Right atrium auricular region (tissue), 2 donors: ENCODE measurements around the gene CAPN1. TPM values are rescaled to one million over a fixed set of nuclear protein-coding genes. Genes with fewer than 3 reads are reported as not detected.
"Not testable (repeated sequence)": the region's sequence is repeated elsewhere in the genome, so short reads cannot be mapped to it uniquely, and the experiment has no call there.

ENCODE experiments used
- DNase-seq: peaks from one replicate; pipeline ENCODE4 v3.0.0-alpha.2; 2019; ENCODE audit warnings: low spot score
- H3K27ac ChIP-seq, 2 donors: fragments of 200-600 bp; sonication (generic); 1 replicate in 1 of 2; 2 replicates in 1 of 2; pipeline ENCODE4 v1.5.1; 2016 to 2019
- H3K27me3 ChIP-seq, 2 donors: fragments of 200-600 bp; sonication (generic); one replicate each; pipeline versions ENCODE4 v1.5.1 to v1.6.0; 2017 to 2019
- H3K36me3 ChIP-seq: fragments of 200-600 bp; sonication (generic); one replicate; pipeline ENCODE4 v1.5.1; 2016
- H3K4me1 ChIP-seq, 2 donors: fragments of 200-600 bp; sonication (generic); one replicate each; pipeline versions ENCODE4 v1.5.1 to v1.6.0; 2017 to 2019
- H3K4me3 ChIP-seq, 2 donors: fragments of 200-600 bp; sonication (generic); 1 replicate in 1 of 2; 2 replicates in 1 of 2; pipeline ENCODE4 v1.5.1; 2017 to 2019; ENCODE audit warnings: mild to moderate bottlenecking in 1 of 2, moderate library complexity in 1 of 2
- H3K9me3 ChIP-seq, 2 donors: fragments of 200-600 bp; sonication (generic); one replicate each; pipeline ENCODE4 v1.5.1; 2019
- CTCF ChIP-seq, 2 donors: fragments of 200-600 bp; sonication (generic); IDR thresholded peaks; one replicate each; pipeline ENCODE4 v1.5.1; 2019; ENCODE audit warnings: antibody characterized with exemption in 2 of 2
- total RNA-seq, 2 donors: library from RNA; depleted of rRNA; stranded (reverse); fragments of >200 nt; gene quantifications; one replicate each; pipeline ENCODE4 v1.1.0, GENCODE V29; 2016

The CAPN1 gene
- total RNA-seq, 2 donors from 2014 or later, result 89.9 to 93.0 TPM

DNA sequence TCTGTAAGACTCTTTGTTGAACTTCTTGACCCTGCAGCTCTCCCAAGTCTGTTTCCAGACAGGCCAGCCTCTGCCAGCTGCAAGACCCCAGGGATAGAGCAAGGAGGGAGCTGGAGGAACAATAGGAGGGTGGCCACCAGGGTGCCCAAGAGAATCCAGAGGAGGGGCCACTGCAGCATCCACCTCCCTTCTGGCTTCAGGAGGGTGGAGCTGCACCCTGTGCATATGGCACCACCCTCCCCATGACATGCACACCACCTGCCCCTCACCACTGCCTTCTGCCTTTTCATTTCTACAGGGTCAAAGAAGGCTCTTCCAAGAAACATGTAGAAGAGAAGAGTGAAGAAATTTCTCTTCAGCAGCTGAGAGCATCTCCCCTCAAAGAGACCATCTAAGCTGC lies 60.0 kb downstream of the CAPN1 start:
- DNase-seq, result no peak
- no peaks in the 10 kb centered on the region for H3K36me3 ChIP-seq

GRCh38 chr11:65242389-65242788 lies 60.7 kb downstream of the CAPN1 start:
- Histone ChIP-seq H3K9me3 (no peaks in the 10 kb centered on the region), H3K4me3 (no peak overlapping the region), H3K4me1 (no peaks in the 10 kb centered on the region), H3K27ac (no peak overlapping the region), H3K36me3 (no peaks in the 10 kb centered on the region), H3K27me3 (no peaks in the 10 kb centered on the region)
- no peak for TF ChIP-seq CTCF (IDR thresholded peaks at IDR 0.05)
- DNase-seq, result no peak

More for the DNA sequence above, 60.0 kb downstream of the CAPN1 start:
- Histone ChIP-seq H3K9me3 (no peaks in the 10 kb centered on the region), H3K4me3 (no peak overlapping the region), H3K4me1 (no peaks in the 10 kb centered on the region), H3K27ac (no peak overlapping the region), H3K27me3 (no peaks in the 10 kb centered on the region)
- TF ChIP-seq CTCF (IDR thresholded peaks at IDR 0.05), result no peak

DNA sequence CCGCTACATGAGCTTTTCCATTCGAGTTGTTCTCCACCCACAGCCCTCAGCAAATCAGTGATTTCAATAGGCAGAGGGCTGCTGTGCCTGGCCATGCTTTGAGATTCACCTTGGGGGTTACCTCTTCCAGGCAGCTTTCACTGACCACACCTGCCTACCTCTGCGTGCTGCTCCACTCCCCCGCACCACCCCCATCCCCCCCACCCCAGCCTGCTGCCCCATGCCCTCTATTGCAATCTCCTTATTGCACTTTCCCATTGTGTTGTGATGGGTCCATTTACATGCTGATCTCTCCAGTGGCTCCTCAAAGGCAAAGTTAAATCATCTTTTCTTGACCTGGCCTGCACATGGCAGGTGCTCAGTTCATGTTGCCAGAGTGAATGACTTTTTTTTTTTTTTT lies 62.1 kb downstream of the CAPN1 start:
- Histone ChIP-seq H3K9me3 (no peaks in the 10 kb centered on the region), H3K27ac (no peak overlapping the region), H3K4me1 (no peaks in the 10 kb centered on the region), H3K27me3 (no peaks in the 10 kb centered on the region), H3K36me3 (no peaks in the 10 kb centered on the region), H3K4me3 (no peak overlapping the region)
- no peak for TF ChIP-seq CTCF (IDR thresholded peaks at IDR 0.05)
- DNase-seq, result no peak

GRCh38 chr11:65245046-65245445 lies 63.3 kb downstream of the CAPN1 start:
- not testable (repeated sequence) for H3K27me3 ChIP-seq, H3K36me3 ChIP-seq, H3K4me1 ChIP-seq, DNase-seq, H3K9me3 ChIP-seq, H3K27ac ChIP-seq, H3K4me3 ChIP-seq

DNA sequence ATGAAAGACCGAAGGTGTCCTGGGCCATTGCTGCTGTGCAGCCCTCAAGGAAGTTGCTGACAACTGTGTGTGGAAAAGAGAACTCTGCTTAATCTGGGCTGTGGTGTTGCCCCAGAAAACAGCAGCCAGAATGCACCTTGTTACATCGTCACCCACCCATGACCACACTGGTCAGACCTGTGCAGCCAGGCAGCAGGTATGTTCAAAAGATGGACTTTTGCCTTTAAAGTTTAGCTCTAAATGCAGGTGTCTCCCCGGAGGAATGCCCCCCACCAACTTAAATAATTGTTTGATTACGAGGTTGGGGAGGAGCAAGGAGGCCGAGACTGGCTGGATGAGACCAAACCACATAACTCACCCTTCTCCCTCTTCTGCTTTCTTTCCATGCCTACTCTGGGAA lies 64.8 kb downstream of the CAPN1 start:
- no peaks in the 10 kb centered on the region for H3K27me3 ChIP-seq

GRCh38 chr11:65248184-65248710 lies 66.5 kb downstream of the CAPN1 start:
- H3K27me3 ChIP-seq, result not testable (repeated sequence)

More for the DNA sequence above, 64.8 kb downstream of the CAPN1 start:
- no peaks in the 10 kb centered on the region for H3K4me1 ChIP-seq
- no peaks in the 10 kb centered on the region for H3K9me3 ChIP-seq
- H3K36me3 ChIP-seq, result no peaks in the 10 kb centered on the region
- no peak overlapping the region for H3K27ac ChIP-seq
- TF ChIP-seq CTCF (IDR thresholded peaks at IDR 0.05), result no peak
- no peak for DNase-seq
- H3K4me3 ChIP-seq, result no peak overlapping the region

DNA sequence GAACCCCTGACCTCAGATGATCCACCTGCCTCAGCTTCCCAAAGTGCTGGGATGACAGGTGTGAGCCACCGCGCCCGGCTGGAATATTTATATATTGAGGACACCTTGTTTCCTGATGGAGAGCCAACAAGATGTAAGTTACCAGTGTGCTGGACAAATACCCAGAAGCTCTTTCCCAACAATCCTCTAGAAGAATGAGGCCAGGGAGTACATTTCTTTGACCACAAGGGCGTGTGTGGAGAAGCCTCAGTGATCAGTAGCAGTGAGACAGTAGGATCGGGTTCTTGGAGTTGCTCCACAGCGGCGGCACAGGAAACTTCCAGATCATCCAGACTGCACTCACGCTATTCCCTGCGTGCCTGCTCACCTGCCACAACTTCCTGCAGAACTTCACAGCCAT lies 69.7 kb downstream of the CAPN1 start:
- H3K27ac ChIP-seq, result no peak overlapping the region
- H3K4me3 ChIP-seq, result no peak overlapping the region
- H3K36me3 ChIP-seq, result no peaks in the 10 kb centered on the region
- no peak for DNase-seq
- TF ChIP-seq CTCF (IDR thresholded peaks at IDR 0.05), result no peak
- H3K27me3 ChIP-seq, result no peaks in the 10 kb centered on the region
- H3K4me1 ChIP-seq, result no peaks in the 10 kb centered on the region
- H3K9me3 ChIP-seq, result no peaks in the 10 kb centered on the region

More at GRCh38 chr11:65248184-65248710, 66.5 kb downstream of the CAPN1 start:
- not testable (repeated sequence) for H3K36me3 ChIP-seq, H3K4me1 ChIP-seq, H3K4me3 ChIP-seq, DNase-seq, H3K9me3 ChIP-seq, H3K27ac ChIP-seq
